Choroid plexus epithelial cell (primary cell): ENCODE results near the gene PPP1R14D.

Source experiments
- DNase-seq: peaks from one replicate; pipeline ENCODE4 v3.0.0-alpha.2; 2010; ENCODE audit warnings: low read depth
- H3K4me3 ChIP-seq: 2 replicates; pipeline ENCODE4 v1.5.1; 2011; ENCODE audit warnings: low read depth, mild to moderate bottlenecking, control low read depth, low read length, moderate library complexity
- CTCF ChIP-seq: conservative IDR thresholded peaks from 2 replicates; pipeline ENCODE4 v1.5.1; 2011; ENCODE audit warnings: low read depth, mild to moderate bottlenecking, control low read depth, inconsistent platforms, low read length, moderate library complexity

Gene PPP1R14D

GRCh38 chr15:40821195-40821594 lies 7.3 kb downstream of the PPP1R14D start:
- TF ChIP-seq CTCF = no peak
- H3K4me3 ChIP-seq = no peak overlapping the region
- DNase-seq = no peak

GRCh38 chr15:40819048-40819447 lies 9.5 kb downstream of the PPP1R14D start:
- TF ChIP-seq CTCF = no peak
- no peak overlapping the region for H3K4me3 ChIP-seq
- no peak for DNase-seq

- TF ChIP-seq CTCF = no peak
- no peak overlapping the region for H3K4me3 ChIP-seq
- DNase-seq = peak; percentile 30
Observed at GRCh38 chr15:40815042-40815698, 13.3 kb downstream of the PPP1R14D start.

GRCh38 chr15:40812721-40813425 lies 15.6 kb downstream of the PPP1R14D start:
- TF ChIP-seq CTCF = no peak
- no peak for DNase-seq
- no peak overlapping the region for H3K4me3 ChIP-seq

- TF ChIP-seq CTCF = no peak
- no peak overlapping the region for H3K4me3 ChIP-seq
Observed at GRCh38 chr15:40808861-40809450, 19.6 kb downstream of the PPP1R14D start.

GRCh38 chr15:40807888-40808461 lies 20.5 kb downstream of the PPP1R14D start:
- H3K4me3 ChIP-seq = peak overlapping the region; percentile 100
- no peak for TF ChIP-seq CTCF
- DNase-seq = no peak

More at GRCh38 chr15:40808861-40809450, 19.6 kb downstream of the PPP1R14D start:
- DNase-seq = no peak
